ENCODE results near the gene CA10. TPM values are rescaled to one million over a fixed set of nuclear protein-coding genes. Genes with fewer than 3 reads are reported as not detected.

CA10 gene
- total and polyA plus RNA-seq, 2 donors (not counting 1 experiment from before 2014, with no cell fraction given): not detected

DNA sequence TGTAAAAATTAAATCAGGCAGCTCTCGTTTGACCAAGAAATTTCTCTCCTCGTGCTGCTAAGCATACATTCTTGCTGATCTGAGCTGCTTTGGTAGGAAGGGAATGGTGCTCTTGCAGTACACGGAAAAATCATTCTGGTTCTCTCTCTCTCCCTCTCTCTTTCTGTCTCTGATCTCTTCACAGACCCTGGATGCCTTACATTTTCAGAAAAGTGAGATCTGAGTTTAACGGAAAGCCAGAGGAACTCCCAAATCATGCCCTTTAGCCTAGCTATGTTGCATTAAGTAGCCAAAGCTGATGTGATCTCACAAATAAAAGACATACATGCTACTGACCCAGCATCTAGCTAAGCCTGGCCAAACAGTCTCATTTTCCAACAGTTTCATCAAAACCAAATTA is 4.0 kb downstream of the CA10 start:
- peaks cover 19% of the 10 kb centered on the region for H3K27me3 Mint-ChIP-seq
- intact Hi-C loops (cut with micrococcal nuclease): no loop called here
- no peak overlapping the region for H3K27ac Mint-ChIP-seq
- no peak overlapping the region for H3K9ac ChIP-seq (ENCODE audit: low read length)
- H3K9me3 Mint-ChIP-seq (ENCODE audit: insufficient read depth): no peaks in the 10 kb centered on the region
- no peaks in the 10 kb centered on the region for H3K36me3 ChIP-seq (replicated peaks in 1 of 2; ENCODE audit: control extremely low read depth in 1 of 2, control insufficient read depth in 1 of 2, extremely low read depth in 1 of 2, insufficient read depth in 2 of 2, low read length in 1 of 2)
- no peaks in the 10 kb centered on the region for H3K79me2 ChIP-seq (ENCODE audit: control insufficient read depth, insufficient read depth, low read length)
- TF ChIP-seq, protein P1, sequence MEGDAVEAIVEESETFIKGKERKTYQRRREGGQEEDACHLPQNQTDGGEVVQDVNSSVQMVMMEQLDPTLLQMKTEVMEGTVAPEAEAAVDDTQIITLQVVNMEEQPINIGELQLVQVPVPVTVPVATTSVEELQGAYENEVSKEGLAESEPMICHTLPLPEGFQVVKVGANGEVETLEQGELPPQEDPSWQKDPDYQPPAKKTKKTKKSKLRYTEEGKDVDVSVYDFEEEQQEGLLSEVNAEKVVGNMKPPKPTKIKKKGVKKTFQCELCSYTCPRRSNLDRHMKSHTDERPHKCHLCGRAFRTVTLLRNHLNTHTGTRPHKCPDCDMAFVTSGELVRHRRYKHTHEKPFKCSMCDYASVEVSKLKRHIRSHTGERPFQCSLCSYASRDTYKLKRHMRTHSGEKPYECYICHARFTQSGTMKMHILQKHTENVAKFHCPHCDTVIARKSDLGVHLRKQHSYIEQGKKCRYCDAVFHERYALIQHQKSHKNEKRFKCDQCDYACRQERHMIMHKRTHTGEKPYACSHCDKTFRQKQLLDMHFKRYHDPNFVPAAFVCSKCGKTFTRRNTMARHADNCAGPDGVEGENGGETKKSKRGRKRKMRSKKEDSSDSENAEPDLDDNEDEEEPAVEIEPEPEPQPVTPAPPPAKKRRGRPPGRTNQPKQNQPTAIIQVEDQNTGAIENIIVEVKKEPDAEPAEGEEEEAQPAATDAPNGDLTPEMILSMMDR (IDR thresholded peaks at IDR 0.05): no peak
- no peak for TF ChIP-seq EZH2 (IDR thresholded peaks at IDR 0.05; ENCODE audit: borderline replicate concordance, insufficient read depth, low read depth, low read length, poor library complexity, severe bottlenecking)
- H3K4me3 ChIP-seq (ENCODE audit: control extremely low read depth in 1 of 5, extremely low read depth in 1 of 5, insufficient read depth in 1 of 5, low read depth in 2 of 5, low read length in 4 of 5): no peak overlapping the region
- H3K4me3 Mint-ChIP-seq: no peak overlapping the region
- H2AFZ ChIP-seq (ENCODE audit: insufficient read depth, low read depth, low read length, poor library complexity, severe bottlenecking): no peak overlapping the region
- H4K20me1 ChIP-seq (ENCODE audit: control insufficient read depth, insufficient read depth, low read length, poor library complexity, severe bottlenecking): no peaks in the 10 kb centered on the region
- peaks cover 0 to 29% (median 10%) of the 10 kb centered on the region in 4 experiments for H3K27me3 ChIP-seq (replicated peaks in 1 of 4; ENCODE audit: control extremely low read depth in 1 of 4, control insufficient read depth in 3 of 4, insufficient read depth in 4 of 4, low read length in 3 of 4)
- H3K4me1 Mint-ChIP-seq: no peaks in the 10 kb centered on the region
- DNase-seq: no peak
- no peak overlapping the region for H3K27ac ChIP-seq (ENCODE audit: low read length in 2 of 2)
- CTCF ChIA-PET: no interaction called here
- H3K4me2 ChIP-seq (replicated peaks; ENCODE audit: low read depth, low read length, poor library complexity, severe bottlenecking): no peak overlapping the region
- ATAC-seq (ENCODE audit: low read depth): no peak
- H3K9me3 ChIP-seq (ENCODE audit: control extremely low read depth in 1 of 3, control insufficient read depth in 2 of 3, insufficient read depth in 1 of 3, low read length in 2 of 3): peaks cover 0 to 19% (median 0%) of the 10 kb centered on the region in 3 donors
- H3K4me1 ChIP-seq (ENCODE audit: control insufficient read depth in 2 of 2, insufficient read depth in 2 of 2, low read length in 2 of 2): no peaks in the 10 kb centered on the region
- 70% methylated on average over 2 of the region's 4 CpGs for WGBS (ENCODE audit: insufficient coverage)
- POLR2A ChIA-PET: no interaction called here

GRCh38 chr17:52150935-52151334 is 7.6 kb downstream of the CA10 start:
- no peaks in the 10 kb centered on the region for H3K9me3 Mint-ChIP-seq (ENCODE audit: insufficient read depth)

More at GRCh38 chr17:52150935-52151334, 7.6 kb downstream of the CA10 start:
- ATAC-seq (ENCODE audit: low read depth) (no peak), DNase-seq (no peak)
- Histone ChIP-seq H2AFZ (ENCODE audit: insufficient read depth, low read depth, low read length, poor library complexity, severe bottlenecking) (no peak overlapping the region), H3K79me2 (ENCODE audit: control insufficient read depth, insufficient read depth, low read length) (no peaks in the 10 kb centered on the region), H3K27ac (ENCODE audit: low read length in 2 of 2) (no peak overlapping the region), H3K36me3 (replicated peaks in 1 of 2; ENCODE audit: control extremely low read depth in 1 of 2, control insufficient read depth in 1 of 2, extremely low read depth in 1 of 2, insufficient read depth in 2 of 2, low read length in 1 of 2) (no peaks in the 10 kb centered on the region), H3K9me3 (ENCODE audit: control extremely low read depth in 1 of 3, control insufficient read depth in 2 of 3, insufficient read depth in 1 of 3, low read length in 2 of 3) (no peaks in the 10 kb centered on the region), H3K4me2 (replicated peaks; ENCODE audit: low read depth, low read length, poor library complexity, severe bottlenecking) (no peak overlapping the region), H4K20me1 (ENCODE audit: control insufficient read depth, insufficient read depth, low read length, poor library complexity, severe bottlenecking) (no peaks in the 10 kb centered on the region), H3K4me1 (ENCODE audit: control insufficient read depth in 2 of 2, insufficient read depth in 2 of 2, low read length in 2 of 2) (no peaks in the 10 kb centered on the region), H3K4me3 (ENCODE audit: control extremely low read depth in 1 of 5, extremely low read depth in 1 of 5, insufficient read depth in 1 of 5, low read depth in 2 of 5, low read length in 4 of 5) (no peak overlapping the region), H3K9ac (ENCODE audit: low read length) (no peak overlapping the region), H3K27me3 (replicated peaks in 1 of 4; ENCODE audit: control extremely low read depth in 1 of 4, control insufficient read depth in 3 of 4, insufficient read depth in 4 of 4, low read length in 3 of 4) (peaks cover 0 to 2% (median 0%) of the 10 kb centered on the region in 4 experiments)
- H3K27me3 Mint-ChIP-seq: peaks cover 2% of the 10 kb centered on the region
- no peak overlapping the region for H3K27ac Mint-ChIP-seq
- no CpG with 5 or more reads among the region's 2 CpGs for WGBS (ENCODE audit: insufficient coverage)
- intact Hi-C loops (cut with micrococcal nuclease): no loop called here
- ChIA-PET POLR2A (no interaction called here), CTCF (no interaction called here)
- H3K4me3 Mint-ChIP-seq: no peak overlapping the region
- no peaks in the 10 kb centered on the region for H3K4me1 Mint-ChIP-seq
- TF ChIP-seq EZH2 (IDR thresholded peaks at IDR 0.05; ENCODE audit: borderline replicate concordance, insufficient read depth, low read depth, low read length, poor library complexity, severe bottlenecking): no peak
- TF ChIP-seq, protein P1 (IDR thresholded peaks at IDR 0.05): no peak
